HG03439 (cell line): ENCODE data around the gene SLC7A1.

Source experiments
- ATAC-seq: cut with Tn5 transposase; IDR thresholded peaks from one replicate; pipeline ENCODE4 v1.9.1; 2021; ENCODE audit warnings: mild to moderate bottlenecking, moderate library complexity; ENCODE audit not compliant: unreplicated experiment

The SLC7A1 gene

GRCh38 chr13:29494520-29494919 is 101.0 kb downstream of the SLC7A1 start:
- no peak for ATAC-seq

GRCh38 chr13:29493796-29494195 is 101.7 kb downstream of the SLC7A1 start:
- no peak for ATAC-seq

GRCh38 chr13:29491248-29491647 is 104.2 kb downstream of the SLC7A1 start:
- ATAC-seq = no peak

GRCh38 chr13:29490561-29490885 is 105.0 kb downstream of the SLC7A1 start:
- no peak for ATAC-seq

- no peak for ATAC-seq
These were observed 105.6 kb downstream of the SLC7A1 start for GRCh38 chr13:29489650-29490560.

- ATAC-seq = no peak
These were observed 107.7 kb downstream of the SLC7A1 start for GRCh38 chr13:29487466-29488454.

- ATAC-seq = no peak
These were observed 108.9 kb downstream of the SLC7A1 start for GRCh38 chr13:29486551-29486950.

GRCh38 chr13:29484796-29485195 is 110.7 kb downstream of the SLC7A1 start:
- ATAC-seq = no peak

- ATAC-seq = no peak
These were observed 111.3 kb downstream of the SLC7A1 start for GRCh38 chr13:29484236-29484635.

- ATAC-seq = no peak
These were observed 111.9 kb downstream of the SLC7A1 start for GRCh38 chr13:29483623-29484022.

GRCh38 chr13:29483211-29483610 is 112.3 kb downstream of the SLC7A1 start:
- ATAC-seq = no peak

- no peak for ATAC-seq
These were observed 113.0 kb downstream of the SLC7A1 start for GRCh38 chr13:29482504-29482903.

- ATAC-seq = no peak
These were observed 113.9 kb downstream of the SLC7A1 start for GRCh38 chr13:29481603-29482002.

GRCh38 chr13:29480893-29481525 is 114.5 kb downstream of the SLC7A1 start:
- ATAC-seq = no peak

- ATAC-seq = no peak
These were observed 115.6 kb downstream of the SLC7A1 start for GRCh38 chr13:29479716-29480492.

- ATAC-seq = no peak
These were observed 119.4 kb downstream of the SLC7A1 start for GRCh38 chr13:29476046-29476445.

GRCh38 chr13:29474991-29475390 is 120.5 kb downstream of the SLC7A1 start:
- ATAC-seq = no peak

GRCh38 chr13:29473166-29473565 is 122.3 kb downstream of the SLC7A1 start:
- no peak for ATAC-seq

- ATAC-seq = peak; percentile 66
These were observed 123.0 kb downstream of the SLC7A1 start for GRCh38 chr13:29472332-29472961.

- no peak for ATAC-seq
These were observed 123.9 kb downstream of the SLC7A1 start for GRCh38 chr13:29471551-29471950.
